Fibroblast of villous mesenchyme (primary cell): ENCODE results near the gene ALX3. TPM values are rescaled to one million over a fixed set of nuclear protein-coding genes. Genes with fewer than 3 reads are reported as not detected.

Experiments used
- DNase-seq: peaks from one replicate; pipeline ENCODE4 v3.0.0-alpha.2; 2010; ENCODE audit warnings: low read depth
- H3K4me3 ChIP-seq: 2 replicates; pipeline ENCODE4 v1.5.1; 2011; ENCODE audit warnings: low read depth, mild to moderate bottlenecking, low read length
- CTCF ChIP-seq: IDR thresholded peaks from 2 replicates; pipeline ENCODE4 v1.5.1; 2012; ENCODE audit warnings: low read depth, mild to moderate bottlenecking, low read length; ENCODE audit not compliant: insufficient read depth
- total RNA-seq: library from RNA; depleted of rRNA; stranded (reverse); fragments of >200 nt; gene quantifications from 2 replicates; pipeline ENCODE4 v1.2.3, GENCODE V29; 2012

The ALX3 gene
- total RNA-seq, 1 donor: not detected

GRCh38 chr1:110112656-110113055 is 42.2 kb upstream of the ALX3 start:
- TF ChIP-seq CTCF: no peak
- H3K4me3 ChIP-seq: no peak overlapping the region
- DNase-seq: no peak

- TF ChIP-seq CTCF: no peak
- H3K4me3 ChIP-seq: no peak within 1 kb of the TSS
- DNase-seq: no peak
These were observed 41.7 kb upstream of the ALX3 start, which contains the start of gene UBL4B for GRCh38 chr1:110112143-110112542. UBL4B (plus strand) TSS chr1:110112443; CDS start chr1:110112535, 92 bp downstream.

GRCh38 chr1:110111081-110111480 is 40.6 kb upstream of the ALX3 start:
- DNase-seq: no peak
- no peak overlapping the region for H3K4me3 ChIP-seq
- no peak for TF ChIP-seq CTCF

GRCh38 chr1:110107867-110108469 is 37.5 kb upstream of the ALX3 start:
- DNase-seq: no peak
- no peak for TF ChIP-seq CTCF
- no peak overlapping the region for H3K4me3 ChIP-seq

GRCh38 chr1:110106013-110106941 is 35.8 kb upstream of the ALX3 start:
- peak; percentile 93 for TF ChIP-seq CTCF
- peak; percentile 70 for DNase-seq
- H3K4me3 ChIP-seq: no peak overlapping the region

- H3K4me3 ChIP-seq: no peak overlapping the region
- no peak for TF ChIP-seq CTCF
- DNase-seq: no peak
These were observed 31.6 kb upstream of the ALX3 start for GRCh38 chr1:110102081-110102480.
